HFFc6 (cell line): ENCODE data around the gene OR7G2. TPM values are rescaled to one million over a fixed set of nuclear protein-coding genes. Genes with fewer than 3 reads are reported as not detected.
A peak's percentile ranks its signal among the peaks of the same experiment; 100 is the strongest.

ENCODE experiments used
- DNase-seq: peaks from one replicate; pipeline ENCODE4 v3.0.0-alpha.2; 2018
- H3K27ac Mint-ChIP-seq: 2 replicates; pipeline ENCODE4 v1.8.0; 2020; ENCODE audit warnings: mild to moderate bottlenecking, mixed read lengths
- H3K27me3 Mint-ChIP-seq: 2 replicates; pipeline ENCODE4 v1.8.0; 2021; ENCODE audit warnings: mild to moderate bottlenecking, moderate library complexity, mixed read lengths; ENCODE audit not compliant: insufficient read depth
- H3K36me3 Mint-ChIP-seq: 2 replicates; pipeline ENCODE4 v1.8.0; 2021; ENCODE audit warnings: low read depth, mixed read lengths
- H3K4me1 Mint-ChIP-seq: 2 replicates; pipeline ENCODE4 v1.8.0; 2020; ENCODE audit warnings: low read depth, mixed read lengths
- H3K4me3 Mint-ChIP-seq: 2 replicates; pipeline ENCODE4 v1.8.0; 2020; ENCODE audit warnings: mild to moderate bottlenecking, moderate library complexity, mixed read lengths
- H3K9me3 Mint-ChIP-seq: 2 replicates; pipeline ENCODE4 v1.8.0; 2020; ENCODE audit warnings: mild to moderate bottlenecking, mixed read lengths
- total RNA-seq, 6 experiments: library from RNA; stranded (reverse); fragmentation: NEBNext Ultra II Directional; extraction: Animal tissue kit (Norgen Biotek cat#: 25700); gene quantifications; 2 replicates in 1 of 6; 3 replicates in 5 of 6; pipeline ENCODE4 v1.2.3, GENCODE V29; 2021
- TF ChIP-seq, protein P1 (sequence below): fragments of 200-600 bp; sonication (generic); IDR thresholded peaks from 2 replicates; pipeline ENCODE4 v1.5.0; 2021; ENCODE audit warnings: antibody characterized with exemption, mild to moderate bottlenecking

OR7G2 gene
- total RNA-seq, 6 experiments from 2014 or later: not detected

DNA sequence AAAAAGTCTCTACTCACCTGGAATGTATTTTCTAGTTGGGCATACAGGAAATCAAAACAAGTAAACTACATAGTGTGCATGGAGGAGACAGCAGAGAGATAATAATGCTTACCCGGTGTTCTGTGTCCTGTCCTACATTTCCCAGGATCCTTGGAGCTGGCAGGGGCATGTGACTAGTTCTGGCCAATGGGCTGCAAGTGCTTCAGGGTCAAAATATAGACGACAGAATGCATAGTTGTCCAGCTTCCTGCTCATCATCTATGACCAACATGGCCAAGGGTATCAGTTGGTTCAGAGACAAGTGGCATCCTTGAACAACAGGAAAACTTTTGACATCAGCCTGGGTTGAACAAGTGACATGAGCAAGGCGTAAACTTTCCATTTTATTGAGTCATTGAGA lies 41.4 kb upstream of the OR7G2 start:
- H3K27me3 Mint-ChIP-seq: no peaks in the 10 kb centered on the region; the same call in 1 of the 2 replicates
- no peak overlapping the region for H3K4me3 Mint-ChIP-seq
- TF ChIP-seq, protein P1, sequence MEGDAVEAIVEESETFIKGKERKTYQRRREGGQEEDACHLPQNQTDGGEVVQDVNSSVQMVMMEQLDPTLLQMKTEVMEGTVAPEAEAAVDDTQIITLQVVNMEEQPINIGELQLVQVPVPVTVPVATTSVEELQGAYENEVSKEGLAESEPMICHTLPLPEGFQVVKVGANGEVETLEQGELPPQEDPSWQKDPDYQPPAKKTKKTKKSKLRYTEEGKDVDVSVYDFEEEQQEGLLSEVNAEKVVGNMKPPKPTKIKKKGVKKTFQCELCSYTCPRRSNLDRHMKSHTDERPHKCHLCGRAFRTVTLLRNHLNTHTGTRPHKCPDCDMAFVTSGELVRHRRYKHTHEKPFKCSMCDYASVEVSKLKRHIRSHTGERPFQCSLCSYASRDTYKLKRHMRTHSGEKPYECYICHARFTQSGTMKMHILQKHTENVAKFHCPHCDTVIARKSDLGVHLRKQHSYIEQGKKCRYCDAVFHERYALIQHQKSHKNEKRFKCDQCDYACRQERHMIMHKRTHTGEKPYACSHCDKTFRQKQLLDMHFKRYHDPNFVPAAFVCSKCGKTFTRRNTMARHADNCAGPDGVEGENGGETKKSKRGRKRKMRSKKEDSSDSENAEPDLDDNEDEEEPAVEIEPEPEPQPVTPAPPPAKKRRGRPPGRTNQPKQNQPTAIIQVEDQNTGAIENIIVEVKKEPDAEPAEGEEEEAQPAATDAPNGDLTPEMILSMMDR: no peak
- no peaks in the 10 kb centered on the region for H3K4me1 Mint-ChIP-seq
- peaks cover 98% of the 10 kb centered on the region for H3K36me3 Mint-ChIP-seq
- DNase-seq: no peak
- peaks cover 96% of the 10 kb centered on the region for H3K9me3 Mint-ChIP-seq
- no peak overlapping the region for H3K27ac Mint-ChIP-seq

DNA sequence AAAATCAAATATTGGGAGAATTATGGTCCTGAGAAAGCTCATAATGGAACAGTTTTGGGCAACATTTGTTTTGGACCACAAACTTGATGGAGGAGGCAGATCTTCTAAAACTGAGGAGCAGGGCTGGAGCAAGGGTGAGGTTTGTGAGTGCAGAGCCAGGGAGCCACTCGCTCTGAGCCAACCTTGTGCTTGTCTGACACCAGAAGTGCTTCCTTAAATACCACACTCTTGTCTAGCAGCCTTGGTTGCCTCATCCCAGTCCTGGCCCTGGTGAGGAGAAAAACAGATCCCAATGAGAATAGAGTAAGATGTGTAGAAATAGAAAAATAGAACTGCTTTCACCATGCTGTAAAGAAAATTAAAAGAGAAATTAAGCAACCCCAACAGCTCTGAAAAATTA lies 39.6 kb upstream of the OR7G2 start:
- no peaks in the 10 kb centered on the region; the same call in 1 of the 2 replicates for H3K27me3 Mint-ChIP-seq
- peaks cover 11% of the 10 kb centered on the region; the same call in 1 of the 2 replicates for H3K4me1 Mint-ChIP-seq
- no peak overlapping the region for H3K4me3 Mint-ChIP-seq
- TF ChIP-seq, protein P1: no peak
- H3K36me3 Mint-ChIP-seq: peaks cover 95% of the 10 kb centered on the region
- H3K9me3 Mint-ChIP-seq: peaks cover 90% of the 10 kb centered on the region
- H3K27ac Mint-ChIP-seq: no peak overlapping the region
- DNase-seq: no peak

DNA sequence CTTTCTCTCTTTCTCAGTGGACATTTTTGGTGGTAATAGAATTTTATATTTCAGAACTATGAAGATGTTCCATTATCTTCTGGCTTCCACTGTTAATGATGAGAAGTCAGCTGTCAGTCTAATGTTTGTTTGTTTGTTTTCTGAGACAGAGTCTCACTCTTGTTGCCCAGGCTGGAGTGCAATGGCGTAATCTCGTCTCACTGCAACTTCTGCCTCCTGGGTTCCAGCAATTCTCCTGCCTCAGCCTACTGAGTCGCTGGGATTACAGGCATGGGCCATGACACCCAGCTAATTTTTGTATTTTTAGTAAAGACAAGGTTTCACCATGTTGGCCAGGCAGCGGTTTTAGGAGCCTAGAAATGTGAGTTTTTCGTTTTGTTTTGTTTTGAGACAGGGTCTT lies 37.6 kb upstream of the OR7G2 start:
- no peak overlapping the region for H3K27ac Mint-ChIP-seq
- peaks cover 85% of the 10 kb centered on the region for H3K36me3 Mint-ChIP-seq
- DNase-seq: peak; percentile 13
- peaks cover 21% of the 10 kb centered on the region for H3K4me1 Mint-ChIP-seq
- peaks cover 70% of the 10 kb centered on the region for H3K9me3 Mint-ChIP-seq
- no peaks in the 10 kb centered on the region for H3K27me3 Mint-ChIP-seq
- no peak overlapping the region for H3K4me3 Mint-ChIP-seq
- TF ChIP-seq, protein P1: no peak

DNA sequence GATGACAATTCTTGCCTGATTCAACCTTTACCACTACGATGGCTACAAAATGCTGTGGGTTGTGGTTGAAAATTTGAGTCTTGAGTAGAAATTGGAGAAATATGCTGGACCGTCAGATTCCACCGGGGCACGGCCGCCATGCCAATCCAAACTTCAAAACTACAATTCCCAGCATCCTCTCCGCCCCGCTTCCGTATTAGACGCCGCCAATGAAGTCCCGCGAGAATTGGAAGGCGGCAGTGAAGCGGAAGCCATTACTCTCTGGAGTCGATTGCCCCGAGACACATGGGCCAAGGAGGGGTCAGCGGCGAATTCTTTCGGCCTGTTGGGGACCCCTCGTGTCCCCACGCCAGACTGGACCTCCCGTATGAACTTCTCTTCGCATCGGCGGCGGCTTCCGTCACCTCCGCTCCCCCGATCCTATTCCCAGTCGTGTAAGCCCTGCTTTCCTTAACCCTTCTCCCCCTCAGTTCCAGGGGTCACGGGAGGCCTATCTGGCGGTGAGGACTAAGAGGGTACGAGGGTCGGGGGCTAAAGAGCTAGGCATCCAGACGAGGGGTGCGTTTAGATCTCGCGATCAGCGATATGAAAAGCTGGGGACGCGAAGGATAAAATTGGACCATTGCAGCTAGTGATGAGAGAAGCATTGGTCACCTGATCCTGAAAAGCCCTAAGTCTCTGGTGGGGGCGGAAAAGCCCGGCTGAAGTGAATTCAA lies 33.0 kb upstream of the OR7G2 start, which contains the start of gene ZNF317:
TSS of gene ZNF317 (plus strand) at position 239 of the 716 bp plus-strand sequence. CDS start 15,620 bp downstream, outside the sequence.
- peak; percentile 87 for DNase-seq
- H3K4me3 Mint-ChIP-seq: peak within 1 kb of the TSS; percentile 95

DNA sequence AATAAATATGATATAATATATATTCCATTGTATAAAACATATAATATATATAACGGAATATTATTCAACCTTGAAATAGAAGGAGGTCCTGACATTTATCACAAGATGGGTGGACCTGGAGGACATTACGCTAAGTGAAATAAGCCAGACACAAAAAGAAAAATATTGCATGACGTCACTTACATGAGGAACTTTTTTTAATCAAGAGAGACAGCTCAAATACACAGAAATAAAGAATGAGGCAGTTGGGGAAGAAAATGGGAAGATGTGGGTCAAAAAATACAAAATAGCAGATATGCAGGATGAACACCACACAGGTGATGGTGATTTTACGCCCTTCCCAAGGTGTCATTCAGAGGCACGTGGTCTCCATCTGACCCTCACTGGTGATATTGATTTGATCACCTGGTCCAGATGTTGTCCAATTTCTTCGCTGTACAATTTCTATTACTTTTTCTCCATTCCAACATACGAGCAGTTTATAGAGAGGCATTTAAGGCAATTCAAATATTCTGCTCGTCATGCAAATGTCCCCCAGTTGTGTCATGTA lies 32.4 kb upstream of the OR7G2 start:
- Mint-ChIP-seq H3K4me3 (peak overlapping the region; percentile 95), H3K27me3 (no peaks in the 10 kb centered on the region; the same call in 1 of the 2 replicates), H3K36me3 (peaks cover 35% of the 10 kb centered on the region), H3K9me3 (peaks cover 22% of the 10 kb centered on the region), H3K27ac (peak overlapping the region; percentile 94), H3K4me1 (peaks cover 27% of the 10 kb centered on the region)
- TF ChIP-seq, protein P1: no peak
- no peak for DNase-seq

More for the DNA sequence above, 33.0 kb upstream of the OR7G2 start, which contains the start of gene ZNF317:
- no peaks in the 10 kb centered on the region; the same call in 1 of the 2 replicates for H3K27me3 Mint-ChIP-seq
- peak within 1 kb of the TSS; percentile 94 for H3K27ac Mint-ChIP-seq
- peaks cover 42% of the 10 kb centered on the region for H3K36me3 Mint-ChIP-seq
- peaks cover 27% of the 10 kb centered on the region for H3K4me1 Mint-ChIP-seq
- H3K9me3 Mint-ChIP-seq: peaks cover 29% of the 10 kb centered on the region
- TF ChIP-seq, protein P1: no peak
